H9 (cell line): ENCODE results near the gene CLN5. TPM values are rescaled to one million over a fixed set of nuclear protein-coding genes. Genes with fewer than 3 reads are reported as not detected.

ENCODE experiments used
- DNase-seq: peaks from one replicate; pipeline ENCODE4 v3.0.0-alpha.2; 2017
- H2AFZ ChIP-seq: one replicate; pipeline ENCODE4 v1.6.1; 2013; ENCODE audit warnings: mild to moderate bottlenecking, low read length, control low read depth, moderate library complexity
- H2AK5ac ChIP-seq: 2 replicates; pipeline ENCODE4 v1.6.1; 2013; ENCODE audit warnings: low read length, control low read depth, mixed read lengths; ENCODE audit not compliant: insufficient read length
- H2BK120ac ChIP-seq: one replicate; pipeline ENCODE4 v1.6.1; 2013; ENCODE audit warnings: low read depth, mild to moderate bottlenecking, low read length, control low read depth, inconsistent platforms; ENCODE audit not compliant: poor library complexity, severe bottlenecking
- H2BK12ac ChIP-seq: 2 replicates; pipeline ENCODE4 v1.6.1; 2013; ENCODE audit warnings: low read length, control low read depth, mixed read lengths, low read depth; ENCODE audit not compliant: insufficient read length
- H2BK15ac ChIP-seq: 2 replicates; pipeline ENCODE4 v1.6.1; 2013; ENCODE audit warnings: low read depth, low read length, control low read depth
- H2BK20ac ChIP-seq: one replicate; pipeline ENCODE4 v1.6.1; 2013; ENCODE audit warnings: low read depth, mild to moderate bottlenecking, low read length, control low read depth, inconsistent platforms; ENCODE audit not compliant: poor library complexity, severe bottlenecking
- H2BK5ac ChIP-seq: 2 replicates; pipeline ENCODE4 v1.6.1; 2013; ENCODE audit warnings: low read length, control low read depth, mixed read lengths; ENCODE audit not compliant: insufficient read length
- H3K14ac ChIP-seq: 2 replicates; pipeline ENCODE4 v1.6.1; 2013; ENCODE audit warnings: low read length, control low read depth; ENCODE audit not compliant: insufficient read depth
- H3K18ac ChIP-seq: 2 replicates; pipeline ENCODE4 v1.6.1; 2013; ENCODE audit warnings: low read depth, mild to moderate bottlenecking, mixed read lengths, low read length, control low read depth; ENCODE audit not compliant: insufficient read length
- H3K23ac ChIP-seq: 2 replicates; pipeline ENCODE4 v1.6.1; 2013; ENCODE audit warnings: low read length, control low read depth, mixed read lengths, low read depth; ENCODE audit not compliant: insufficient read length
- H3K23me2 ChIP-seq: 2 replicates; pipeline ENCODE4 v1.6.1; 2013; ENCODE audit warnings: low read depth, mild to moderate bottlenecking, mixed read lengths, low read length, control low read depth; ENCODE audit not compliant: insufficient read length, poor library complexity, severe bottlenecking
- H3K27ac ChIP-seq: 2 replicates; pipeline ENCODE4 v1.5.1; 2013; ENCODE audit warnings: low read length, control low read depth, mixed read lengths, low read depth; ENCODE audit not compliant: insufficient read length
- H3K27me3 ChIP-seq: 2 replicates; pipeline ENCODE4 v1.6.1; 2013; ENCODE audit warnings: low read length, control low read depth, inconsistent platforms; ENCODE audit not compliant: insufficient read depth
- H3K4ac ChIP-seq: 2 replicates; pipeline ENCODE4 v1.6.1; 2013; ENCODE audit warnings: low read depth, mild to moderate bottlenecking, control low read depth, inconsistent platforms, low read length, moderate library complexity
- H3K4me1 ChIP-seq: 2 replicates; pipeline ENCODE4 v1.6.1; 2013; ENCODE audit warnings: low read length, control low read depth, inconsistent platforms; ENCODE audit not compliant: insufficient read depth
- H3K4me2 ChIP-seq: 2 replicates; pipeline ENCODE4 v1.6.1; 2013; ENCODE audit warnings: low read length, control low read depth, mixed read lengths; ENCODE audit not compliant: insufficient read length, insufficient read depth
- H3K56ac ChIP-seq: 2 replicates; pipeline ENCODE4 v1.6.1; 2013; ENCODE audit warnings: low read depth, mild to moderate bottlenecking, mixed read lengths, low read length, control low read depth; ENCODE audit not compliant: insufficient read length
- H3K79me1 ChIP-seq: 2 replicates; pipeline ENCODE4 v1.6.1; 2013; ENCODE audit warnings: low read depth, mild to moderate bottlenecking, moderate library complexity, low read length, control low read depth, inconsistent platforms; ENCODE audit not compliant: insufficient read depth, poor library complexity, severe bottlenecking
- H3K79me2 ChIP-seq: 2 replicates; pipeline ENCODE4 v1.6.1; 2013; ENCODE audit warnings: low read length, control low read depth, inconsistent platforms; ENCODE audit not compliant: insufficient read depth
- H3K9ac ChIP-seq: 2 replicates; pipeline ENCODE4 v1.6.1; 2013; ENCODE audit warnings: low read length, control low read depth, mixed read lengths; ENCODE audit not compliant: insufficient read length; ENCODE audit errors: extremely low read depth
- H3K9me3 ChIP-seq: one replicate; pipeline ENCODE4 v1.6.1; 2013; ENCODE audit warnings: low read depth, low read length, inconsistent platforms; ENCODE audit not compliant: control insufficient read depth
- H3T11ph ChIP-seq: one replicate; pipeline ENCODE4 v1.6.1; 2013; ENCODE audit warnings: mild to moderate bottlenecking, low read length, control low read depth, inconsistent platforms
- H4K20me1 ChIP-seq: one replicate; pipeline ENCODE4 v1.6.1; 2013; ENCODE audit not compliant: control insufficient read depth, insufficient read length, insufficient read depth
- H4K5ac ChIP-seq: 2 replicates; pipeline ENCODE4 v1.6.1; 2013; ENCODE audit warnings: low read depth, mild to moderate bottlenecking, mixed read lengths, low read length, control low read depth; ENCODE audit not compliant: insufficient read length
- H4K8ac ChIP-seq: replicated peaks from 2 replicates; pipeline ENCODE4 v1.6.1; 2013; ENCODE audit warnings: low read length, control low read depth, mixed read lengths, low read depth; ENCODE audit not compliant: insufficient read length
- H4K91ac ChIP-seq: 2 replicates; pipeline ENCODE4 v1.6.1; 2013; ENCODE audit warnings: low read depth, mild to moderate bottlenecking, moderate library complexity, mixed read lengths, low read length, control low read depth; ENCODE audit not compliant: insufficient read length
- H3K27ac Mint-ChIP-seq, 3 experiments: 2 replicates in 2 of 3; 3 replicates in 1 of 3; pipeline ENCODE4 v1.8.0; 2020 to 2021; ENCODE audit warnings: mixed read lengths in 3 of 3, mild to moderate bottlenecking in 1 of 3, moderate library complexity in 1 of 3
- H3K27me3 Mint-ChIP-seq: 2 replicates; pipeline ENCODE4 v1.8.0; 2021; ENCODE audit warnings: low read depth, mild to moderate bottlenecking, moderate library complexity, mixed read lengths
- H3K36me3 Mint-ChIP-seq, 3 experiments: 2 replicates in 2 of 3; 3 replicates in 1 of 3; pipeline ENCODE4 v1.8.0; 2020 to 2021; ENCODE audit warnings: low read depth in 3 of 3, mixed read lengths in 3 of 3; ENCODE audit not compliant: insufficient read depth in 1 of 3
- H3K4me1 Mint-ChIP-seq, 2 experiments: 2 replicates each; pipeline ENCODE4 v1.8.0; 2020; ENCODE audit warnings: mixed read lengths in 2 of 2
- H3K4me3 Mint-ChIP-seq, 2 experiments: 2 replicates in 1 of 2; 3 replicates in 1 of 2; pipeline ENCODE4 v1.8.0; 2020 to 2021; ENCODE audit warnings: mild to moderate bottlenecking in 2 of 2, mixed read lengths in 2 of 2, moderate library complexity in 1 of 2
- H3K9me3 Mint-ChIP-seq, 2 experiments: 2 replicates in 1 of 2; 3 replicates in 1 of 2; pipeline ENCODE4 v1.8.0; 2020; ENCODE audit warnings: mild to moderate bottlenecking in 2 of 2, mixed read lengths in 2 of 2, moderate library complexity in 1 of 2
- CTCF ChIP-seq: fragments of 200-600 bp; sonication (generic); conservative IDR thresholded peaks from 3 replicates; pipeline ENCODE4 v1.8.0; 2021; ENCODE audit warnings: antibody characterized with exemption, mild to moderate bottlenecking
- WGBS: extraction: QIAGEN DNeasy Blood & Tissue Kit; methylation state at CpG from one replicate; pipeline ENCODE4 v1.1.7; 2013; ENCODE audit warnings: missing lambda C conversion rate, low lambda C conversion rate, mixed read lengths; ENCODE audit not compliant: insufficient read length; ENCODE audit errors: extremely low coverage; 5-methylcytosine and 5-hydroxymethylcytosine counted together
- total RNA-seq: library from RNA; stranded (reverse); gene quantifications from 2 replicates; pipeline ENCODE4 v1.2.1, GENCODE V29; 2021

CLN5 gene
- total RNA-seq, 1 experiment from 2014 or later, result 8.3 TPM

GRCh38 chr13:76994281-76994680 is 2.4 kb downstream of the CLN5 start:
- Mint-ChIP-seq H3K4me1 (peaks cover 20% of the 10 kb centered on the region in 2 experiments), H3K9me3 (no peaks in the 10 kb centered on the region; a peak in 1 of 5 replicates), H3K27ac (no peak overlapping the region), H3K27me3 (peaks cover 7% of the 10 kb centered on the region; the same call in 1 of the 2 replicates), H3K36me3 (peaks cover 0 to 27% (median 16%) of the 10 kb centered on the region in 3 experiments; a peak in 5 of 7 replicates), H3K4me3 (peak overlapping the region; percentile 47 to 95; a peak in 3 of 5 replicates)
- H3K79me2 ChIP-seq, result no peaks in the 10 kb centered on the region
- no peak overlapping the region for H3K4me2 ChIP-seq
- H3K56ac ChIP-seq, result no peak overlapping the region
- no peak overlapping the region for H2AFZ ChIP-seq
- no peak overlapping the region for H2BK12ac ChIP-seq
- H3K23me2 ChIP-seq, result peaks cover 8% of the 10 kb centered on the region
- no peak for DNase-seq
- WGBS, result no CpG with 5 or more reads among the region's 3 CpGs
- H3K9ac ChIP-seq, result no peak overlapping the region
- H2BK15ac ChIP-seq, result no peak overlapping the region
- no peak overlapping the region for H4K8ac ChIP-seq
- H2BK5ac ChIP-seq, result no peak overlapping the region
- no peak overlapping the region for H4K91ac ChIP-seq
- no peak overlapping the region for H3K14ac ChIP-seq
- no peaks in the 10 kb centered on the region; the same call in 1 of the 2 replicates for H3K4me1 ChIP-seq
- H4K20me1 ChIP-seq, result no peaks in the 10 kb centered on the region
- no peak overlapping the region for H2AK5ac ChIP-seq
- H2BK20ac ChIP-seq, result no peak overlapping the region
- no peak overlapping the region for H4K5ac ChIP-seq
- H3K23ac ChIP-seq, result no peak overlapping the region
- no peak overlapping the region for H3K4ac ChIP-seq
- TF ChIP-seq CTCF, result no peak
- H3K9me3 ChIP-seq, result no peaks in the 10 kb centered on the region
- H3T11ph ChIP-seq, result no peak overlapping the region
- H2BK120ac ChIP-seq, result no peak overlapping the region
- H3K27ac ChIP-seq, result no peak overlapping the region
- H3K79me1 ChIP-seq, result no peaks in the 10 kb centered on the region
- no peak overlapping the region for H3K18ac ChIP-seq
- H3K27me3 ChIP-seq, result no peaks in the 10 kb centered on the region
